Ishikawa (cell line): ENCODE data around the gene RND3.

Experiments
- CEBPB ChIP-seq: IDR thresholded peaks from 2 replicates; pipeline ENCODE4 v1.6.1; 2012
- CREB1 ChIP-seq: IDR thresholded peaks from 2 replicates; pipeline ENCODE4 v1.6.1; 2012; ENCODE audit warnings: low read depth
- EGR1 ChIP-seq: IDR thresholded peaks from 2 replicates; pipeline ENCODE4 v1.6.1; 2012
- EP300 ChIP-seq: IDR thresholded peaks from 2 replicates; pipeline ENCODE4 v1.6.1; 2012; ENCODE audit warnings: borderline replicate concordance
- FOXM1 ChIP-seq: IDR thresholded peaks from 2 replicates; pipeline ENCODE4 v1.6.1; 2012; ENCODE audit warnings: low read depth, borderline replicate concordance
- MAX ChIP-seq: IDR thresholded peaks from 2 replicates; pipeline ENCODE4 v1.6.1; 2012
- NFIC ChIP-seq: IDR thresholded peaks from 2 replicates; pipeline ENCODE4 v1.6.1; 2012
- RAD21 ChIP-seq: IDR thresholded peaks from 2 replicates; pipeline ENCODE4 v1.6.1; 2012; ENCODE audit warnings: low read depth
- REST ChIP-seq: IDR thresholded peaks from 2 replicates; pipeline ENCODE4 v1.6.1; 2012; ENCODE audit warnings: low read depth, mild to moderate bottlenecking
- TAF1 ChIP-seq: IDR thresholded peaks from 2 replicates; pipeline ENCODE4 v1.6.1; 2012; ENCODE audit warnings: low read depth, mild to moderate bottlenecking
- TCF12 ChIP-seq: IDR thresholded peaks from 2 replicates; pipeline ENCODE4 v1.6.1; 2012; ENCODE audit warnings: low read depth
- TEAD4 ChIP-seq: IDR thresholded peaks from 2 replicates; pipeline ENCODE4 v1.6.1; 2012
- USF1 ChIP-seq: IDR thresholded peaks from 2 replicates; pipeline ENCODE4 v1.6.1; 2012
- YY1 ChIP-seq: IDR thresholded peaks from 2 replicates; pipeline ENCODE4 v1.6.1; 2012; ENCODE audit warnings: low read depth
- ZBTB7A ChIP-seq: IDR thresholded peaks from 2 replicates; pipeline ENCODE4 v1.6.1; 2012; ENCODE audit warnings: low read depth

RND3 gene

GRCh38 chr2:150438041-150438440 lies 49.4 kb downstream of the RND3 start:
- TF ChIP-seq NFIC, result no peak
- TF ChIP-seq MAX, result no peak
- no peak for TF ChIP-seq REST
- TF ChIP-seq TCF12, result no peak
- TF ChIP-seq RAD21, result no peak
- no peak for TF ChIP-seq EP300

- TF ChIP-seq RAD21 (no peak), ZBTB7A (no peak), TCF12 (no peak), FOXM1 (no peak), REST (no peak), TAF1 (no peak), EGR1 (no peak), TEAD4 (no peak), EP300 (no peak), MAX (no peak), YY1 (no peak), USF1 (no peak), CREB1 (no peak), NFIC (no peak), CEBPB (no peak)
Observed at GRCh38 chr2:150432312-150432625, 55.2 kb downstream of the RND3 start.

GRCh38 chr2:150431561-150432311 lies 55.7 kb downstream of the RND3 start:
- TF ChIP-seq TEAD4, result no peak

GRCh38 chr2:150429384-150429961 lies 58.0 kb downstream of the RND3 start:
- TF ChIP-seq FOXM1 (no peak), REST (no peak), ZBTB7A (no peak), NFIC (no peak), EGR1 (no peak), MAX (no peak), RAD21 (no peak), CREB1 (no peak), CEBPB (no peak), YY1 (no peak), USF1 (no peak), TAF1 (no peak), EP300 (no peak), TCF12 (no peak), TEAD4 (no peak)
